Activated CD8-positive, alpha-beta memory T cell treated with anti-CD3 and anti-CD28 coated beads, Interleukin-2, amount 50 U/mL, for 4 hours (primary cell): ENCODE measurements around the gene KRT77.

Source experiments
- DNase-seq: peaks from one replicate; pipeline ENCODE4 v3.0.0-alpha.2; 2020

The KRT77 gene

GRCh38 chr12:52650520-52651081 lies 52.7 kb downstream of the KRT77 start:
- no peak for DNase-seq

DNA sequence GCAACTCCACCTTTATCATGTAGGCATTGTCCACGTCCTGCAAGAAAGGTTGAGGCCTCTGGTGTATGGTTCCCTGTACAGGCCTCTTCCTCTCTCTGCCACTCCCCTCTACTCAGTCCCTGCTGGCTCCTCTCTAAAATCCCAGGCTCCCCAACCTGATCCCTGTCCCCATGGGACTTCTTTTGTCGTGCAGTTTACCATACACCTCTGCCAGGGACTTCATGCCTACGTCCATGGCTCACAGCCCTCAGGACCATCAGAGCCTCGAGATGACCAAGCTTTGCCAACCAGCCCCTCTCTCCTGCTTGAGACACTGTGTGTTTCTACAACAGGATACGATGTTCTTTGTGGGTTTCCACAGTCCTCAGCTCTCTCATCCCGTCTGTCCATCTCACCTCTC lies 54.3 kb downstream of the KRT77 start:
- no peak for DNase-seq

- DNase-seq = no peak
These were observed 55.2 kb downstream of the KRT77 start for GRCh38 chr12:52648012-52648550.

DNA sequence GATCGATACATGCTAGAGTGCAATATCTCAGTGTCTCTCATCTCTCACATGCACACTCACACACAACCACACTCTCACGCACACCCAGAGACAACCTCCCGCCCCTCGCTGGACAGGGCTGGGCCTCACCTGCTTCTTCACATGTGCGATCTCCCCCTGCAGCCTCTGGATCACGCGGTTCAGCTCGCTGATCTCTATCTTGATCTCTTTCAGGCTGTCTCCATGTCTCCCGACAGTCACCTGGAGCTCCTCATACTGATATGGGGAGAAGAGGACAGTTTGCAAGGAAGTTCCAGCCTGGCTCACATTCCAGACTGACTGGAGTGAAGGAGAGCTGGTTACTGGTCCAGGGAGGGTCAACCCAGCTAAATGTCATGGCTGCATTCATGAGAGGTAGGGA lies 55.7 kb downstream of the KRT77 start:
- no peak for DNase-seq

DNA sequence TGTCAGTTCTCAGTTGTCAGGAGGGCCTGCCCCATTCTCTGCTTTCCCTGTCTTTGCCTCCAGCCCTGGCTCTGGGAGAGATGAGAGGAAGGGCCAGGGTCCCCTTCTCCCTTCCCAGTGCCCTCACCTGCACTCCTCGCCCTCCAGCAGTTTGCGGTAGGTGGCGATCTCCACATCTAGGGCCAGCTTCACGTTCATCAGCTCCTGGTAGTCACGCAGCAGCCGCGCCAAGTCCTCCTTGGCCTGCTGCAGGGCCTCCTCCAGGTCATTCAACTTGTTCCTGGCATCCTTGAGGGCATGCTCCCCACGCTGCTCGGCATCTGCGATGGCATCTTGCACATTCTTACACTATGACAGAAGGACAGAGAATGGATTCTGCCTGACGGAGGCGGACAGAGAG lies 56.7 kb downstream of the KRT77 start:
- no peak for DNase-seq

- no peak for DNase-seq
These were observed 57.3 kb downstream of the KRT77 start for GRCh38 chr12:52645982-52646381.

DNA sequence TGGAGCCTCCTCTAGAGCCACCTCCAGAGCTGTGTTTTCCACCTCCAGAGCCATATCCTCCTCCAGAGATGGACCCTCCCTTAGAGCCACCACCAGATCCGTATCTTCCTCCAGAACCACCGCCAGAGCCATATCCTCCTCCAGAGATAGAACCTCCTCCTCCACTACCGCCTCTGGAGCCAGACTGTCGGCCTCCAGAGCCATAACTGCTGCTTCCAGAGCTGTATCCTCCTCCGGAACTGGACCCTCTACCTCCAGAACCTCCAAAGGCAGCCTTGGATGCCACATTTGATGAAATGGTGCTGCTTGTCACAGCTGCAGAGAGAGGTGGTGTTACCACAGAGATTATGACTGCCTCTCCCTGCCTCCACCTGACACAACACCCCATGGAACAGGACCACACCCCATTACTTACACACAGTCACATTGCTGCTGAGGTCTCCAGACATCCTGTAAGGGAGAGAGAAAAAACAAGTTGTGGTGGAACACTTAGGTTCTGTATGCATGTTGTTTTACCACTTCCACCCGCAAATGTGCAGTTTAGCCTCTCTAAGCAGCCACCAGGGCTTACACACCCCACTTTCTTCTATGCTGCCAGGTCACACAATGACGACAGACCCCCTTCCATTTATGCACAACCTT lies 58.1 kb downstream of the KRT77 start:
- no peak for DNase-seq

GRCh38 chr12:52644078-52644415 lies 59.3 kb downstream of the KRT77 start:
- DNase-seq = no peak

- no peak for DNase-seq
These were observed 59.9 kb downstream of the KRT77 start for GRCh38 chr12:52643233-52644077.

DNA sequence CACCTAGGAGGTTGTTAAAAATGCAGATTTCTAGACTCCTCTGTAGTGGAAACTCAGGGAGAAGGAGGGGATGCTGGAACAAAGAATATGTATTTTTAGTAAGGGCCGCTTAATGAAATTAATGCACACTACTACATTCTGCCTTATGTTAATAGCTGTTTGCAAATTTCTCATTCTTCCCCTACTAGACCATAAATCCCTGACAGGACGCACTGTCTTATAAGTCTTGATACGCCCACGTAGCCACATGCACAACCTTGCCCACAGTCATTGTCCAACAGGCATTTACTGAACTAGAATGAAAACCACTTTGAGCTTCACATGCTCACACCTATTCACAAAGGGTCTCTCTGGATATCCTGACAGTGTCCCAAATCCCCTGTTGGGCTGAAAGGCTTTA lies 61.9 kb downstream of the KRT77 start:
- DNase-seq = no peak
